ENCODE results near the gene MYOM3. TPM values are rescaled to one million over a fixed set of nuclear protein-coding genes. Genes with fewer than 3 reads are reported as not detected.
"Not testable (repeated sequence)": the region's sequence is repeated elsewhere in the genome, so short reads cannot be mapped to it uniquely, and the experiment has no call there.

Gene MYOM3
- total RNA-seq, 1 donor from 2014 or later = 0.25 TPM

- no peaks in the 10 kb centered on the region for H3K9me3 ChIP-seq
- H3K4me1 ChIP-seq = peaks cover 11% of the 10 kb centered on the region
- no peaks in the 10 kb centered on the region for H3K27me3 ChIP-seq
- no peak for TF ChIP-seq CTCF (IDR thresholded peaks at IDR 0.05)
- TF ChIP-seq POLR2A (IDR thresholded peaks at IDR 0.05) = no peak
- no peak for TF ChIP-seq POLR2AphosphoS5 (IDR thresholded peaks at IDR 0.05; ENCODE audit: insufficient read depth in 1 of 2, low read depth in 1 of 2)
- H3K27ac ChIP-seq = no peak overlapping the region
- no peak overlapping the region for H3K4me3 ChIP-seq
- H3K36me3 ChIP-seq = no peaks in the 10 kb centered on the region
- no peak for DNase-seq (ENCODE audit: extremely low spot score in 2 of 2)
- intact Hi-C loops (cut with DNase I) = no loop called here
Observed at GRCh38 chr1:24051206-24051945, 60.6 kb downstream of the MYOM3 start.

- DNase-seq (ENCODE audit: extremely low spot score in 2 of 2) = no peak
- Histone ChIP-seq H3K4me3 (no peak overlapping the region), H3K27ac (no peak overlapping the region), H3K9me3 (no peaks in the 10 kb centered on the region), H3K4me1 (peaks cover 20% of the 10 kb centered on the region), H3K27me3 (no peaks in the 10 kb centered on the region), H3K36me3 (no peaks in the 10 kb centered on the region)
- intact Hi-C loops (cut with DNase I) = no loop called here
- TF ChIP-seq POLR2A (IDR thresholded peaks at IDR 0.05) (no peak), POLR2AphosphoS5 (IDR thresholded peaks at IDR 0.05; ENCODE audit: insufficient read depth in 1 of 2, low read depth in 1 of 2) (no peak), CTCF (IDR thresholded peaks at IDR 0.05) (no peak)
Observed at GRCh38 chr1:24049733-24050132, 62.2 kb downstream of the MYOM3 start.

GRCh38 chr1:24048894-24049293, 63.0 kb downstream of the MYOM3 start:
- H3K27me3 ChIP-seq; H3K36me3 ChIP-seq; H3K9me3 ChIP-seq; H3K4me3 ChIP-seq; DNase-seq (ENCODE audit: extremely low spot score in 2 of 2); intact Hi-C loops (cut with DNase I); H3K27ac ChIP-seq: not testable (repeated sequence)
- H3K4me1 ChIP-seq = peaks cover 20% of the 10 kb centered on the region

GRCh38 chr1:24048205-24048869, 63.6 kb downstream of the MYOM3 start:
- no peak overlapping the region for H3K27ac ChIP-seq

GRCh38 chr1:24047110-24047477, 64.8 kb downstream of the MYOM3 start:
- Histone ChIP-seq H3K27ac (peak overlapping the region; percentile 50), H3K27me3 (no peaks in the 10 kb centered on the region), H3K4me1 (peaks cover 20% of the 10 kb centered on the region), H3K4me3 (no peak overlapping the region), H3K36me3 (no peaks in the 10 kb centered on the region), H3K9me3 (no peaks in the 10 kb centered on the region)
- no peak for DNase-seq (ENCODE audit: extremely low spot score in 2 of 2)
- TF ChIP-seq POLR2AphosphoS5 (IDR thresholded peaks at IDR 0.05; ENCODE audit: insufficient read depth in 1 of 2, low read depth in 1 of 2) (no peak), CTCF (IDR thresholded peaks at IDR 0.05) (no peak), POLR2A (IDR thresholded peaks at IDR 0.05) (no peak)
- intact Hi-C loops (cut with DNase I) = no loop called here

More at GRCh38 chr1:24048205-24048869, 63.6 kb downstream of the MYOM3 start:
- DNase-seq (ENCODE audit: extremely low spot score in 2 of 2) = no peak
- Histone ChIP-seq H3K27me3 (no peaks in the 10 kb centered on the region), H3K9me3 (no peaks in the 10 kb centered on the region), H3K36me3 (no peaks in the 10 kb centered on the region), H3K4me1 (peaks cover 20% of the 10 kb centered on the region), H3K4me3 (no peak overlapping the region)
- TF ChIP-seq POLR2A (IDR thresholded peaks at IDR 0.05) (no peak), POLR2AphosphoS5 (IDR thresholded peaks at IDR 0.05; ENCODE audit: insufficient read depth in 1 of 2, low read depth in 1 of 2) (no peak), CTCF (IDR thresholded peaks at IDR 0.05) (no peak)
- intact Hi-C loops (cut with DNase I) = no loop called here

Data from vagina (tissue), 2 donors.